ENCODE data around the gene DGKG.

Gene DGKG

GRCh38 chr3:186362988-186363387 is 954 bp upstream of the DGKG start:
- peaks cover 24% of the 10 kb centered on the region for H3K4me1 ChIP-seq (ENCODE audit: control insufficient read depth, insufficient read depth, low read length)
- H3K9ac ChIP-seq (ENCODE audit: low read depth, low read length) = no peak overlapping the region
- no peaks in the 10 kb centered on the region for H3K9me3 ChIP-seq (replicated peaks; ENCODE audit: low read length)
- no peak overlapping the region for H3K4me2 ChIP-seq (ENCODE audit: low read length)
- no peaks in the 10 kb centered on the region for H3K36me3 ChIP-seq (ENCODE audit: insufficient read depth, low read length)
- peaks cover 73% of the 10 kb centered on the region for H3K27me3 ChIP-seq (ENCODE audit: control insufficient read depth, insufficient read depth, low read length)
- no peak overlapping the region for H3K4me3 ChIP-seq (ENCODE audit: low read length)

GRCh38 chr3:186362537-186362842 is 456 bp upstream of the DGKG start:
- peaks cover 24% of the 10 kb centered on the region for H3K4me1 ChIP-seq (ENCODE audit: control insufficient read depth, insufficient read depth, low read length)
- H3K36me3 ChIP-seq (ENCODE audit: insufficient read depth, low read length) = no peaks in the 10 kb centered on the region
- peak overlapping the region; percentile 83 for H3K4me2 ChIP-seq (ENCODE audit: low read length)

GRCh38 chr3:186361246-186361761 is 730 bp downstream of the DGKG start:
- Histone ChIP-seq H3K27me3 (ENCODE audit: control insufficient read depth, insufficient read depth, low read length) (peaks cover 71% of the 10 kb centered on the region), H3K4me2 (ENCODE audit: low read length) (peak overlapping the region; percentile 83), H3K9me3 (replicated peaks; ENCODE audit: low read length) (no peaks in the 10 kb centered on the region), H3K4me1 (ENCODE audit: control insufficient read depth, insufficient read depth, low read length) (peaks cover 24% of the 10 kb centered on the region), H3K9ac (ENCODE audit: low read depth, low read length) (no peak overlapping the region), H3K4me3 (ENCODE audit: low read length) (peak overlapping the region; percentile 61), H3K36me3 (ENCODE audit: insufficient read depth, low read length) (no peaks in the 10 kb centered on the region)

More at GRCh38 chr3:186362537-186362842, 456 bp upstream of the DGKG start:
- Histone ChIP-seq H3K9ac (ENCODE audit: low read depth, low read length) (no peak overlapping the region), H3K9me3 (replicated peaks; ENCODE audit: low read length) (no peaks in the 10 kb centered on the region), H3K27me3 (ENCODE audit: control insufficient read depth, insufficient read depth, low read length) (peaks cover 72% of the 10 kb centered on the region), H3K4me3 (ENCODE audit: low read length) (peak overlapping the region; percentile 61)

GRCh38 chr3:186360779-186361178 is 1.3 kb downstream of the DGKG start:
- Histone ChIP-seq H3K9ac (ENCODE audit: low read depth, low read length) (no peak overlapping the region), H3K27me3 (ENCODE audit: control insufficient read depth, insufficient read depth, low read length) (peaks cover 69% of the 10 kb centered on the region), H3K4me1 (ENCODE audit: control insufficient read depth, insufficient read depth, low read length) (peaks cover 24% of the 10 kb centered on the region), H3K36me3 (ENCODE audit: insufficient read depth, low read length) (no peaks in the 10 kb centered on the region), H3K4me3 (ENCODE audit: low read length) (no peak overlapping the region), H3K9me3 (replicated peaks; ENCODE audit: low read length) (no peaks in the 10 kb centered on the region), H3K4me2 (ENCODE audit: low read length) (peak overlapping the region; percentile 83)

- Histone ChIP-seq H3K9ac (ENCODE audit: low read depth, low read length) (no peak overlapping the region), H3K27me3 (ENCODE audit: control insufficient read depth, insufficient read depth, low read length) (peaks cover 59% of the 10 kb centered on the region), H3K4me3 (ENCODE audit: low read length) (no peak overlapping the region), H3K36me3 (ENCODE audit: insufficient read depth, low read length) (no peaks in the 10 kb centered on the region), H3K4me2 (ENCODE audit: low read length) (no peak overlapping the region), H3K4me1 (ENCODE audit: control insufficient read depth, insufficient read depth, low read length) (peaks cover 24% of the 10 kb centered on the region), H3K9me3 (replicated peaks; ENCODE audit: low read length) (no peaks in the 10 kb centered on the region)
These were observed 3.0 kb downstream of the DGKG start for GRCh38 chr3:186359078-186359477.

GRCh38 chr3:186356152-186356551 is 5.9 kb downstream of the DGKG start:
- no peaks in the 10 kb centered on the region for H3K9me3 ChIP-seq (replicated peaks; ENCODE audit: low read length)
- peaks cover 36% of the 10 kb centered on the region for H3K27me3 ChIP-seq (ENCODE audit: control insufficient read depth, insufficient read depth, low read length)
- no peak overlapping the region for H3K4me3 ChIP-seq (ENCODE audit: low read length)
- H3K36me3 ChIP-seq (ENCODE audit: insufficient read depth, low read length) = no peaks in the 10 kb centered on the region
- no peak overlapping the region for H3K4me2 ChIP-seq (ENCODE audit: low read length)
- no peak overlapping the region for H3K9ac ChIP-seq (ENCODE audit: low read depth, low read length)
- H3K4me1 ChIP-seq (ENCODE audit: control insufficient read depth, insufficient read depth, low read length) = peaks cover 5% of the 10 kb centered on the region

GRCh38 chr3:186354100-186354499 is 7.9 kb downstream of the DGKG start:
- Histone ChIP-seq H3K4me1 (ENCODE audit: control insufficient read depth, insufficient read depth, low read length) (no peaks in the 10 kb centered on the region), H3K27me3 (ENCODE audit: control insufficient read depth, insufficient read depth, low read length) (peaks cover 24% of the 10 kb centered on the region), H3K4me2 (ENCODE audit: low read length) (no peak overlapping the region), H3K9ac (ENCODE audit: low read depth, low read length) (no peak overlapping the region), H3K9me3 (replicated peaks; ENCODE audit: low read length) (no peaks in the 10 kb centered on the region), H3K36me3 (ENCODE audit: insufficient read depth, low read length) (no peaks in the 10 kb centered on the region), H3K4me3 (ENCODE audit: low read length) (no peak overlapping the region)

GRCh38 chr3:186352369-186352768 is 9.7 kb downstream of the DGKG start:
- Histone ChIP-seq H3K4me3 (ENCODE audit: low read length) (no peak overlapping the region), H3K9ac (ENCODE audit: low read depth, low read length) (no peak overlapping the region), H3K36me3 (ENCODE audit: insufficient read depth, low read length) (no peaks in the 10 kb centered on the region), H3K4me1 (ENCODE audit: control insufficient read depth, insufficient read depth, low read length) (no peaks in the 10 kb centered on the region), H3K4me2 (ENCODE audit: low read length) (no peak overlapping the region), H3K27me3 (ENCODE audit: control insufficient read depth, insufficient read depth, low read length) (peaks cover 18% of the 10 kb centered on the region), H3K9me3 (replicated peaks; ENCODE audit: low read length) (no peaks in the 10 kb centered on the region)

- H3K4me1 ChIP-seq (ENCODE audit: control insufficient read depth, insufficient read depth, low read length) = no peaks in the 10 kb centered on the region
- no peak overlapping the region for H3K4me3 ChIP-seq (ENCODE audit: low read length)
- no peak overlapping the region for H3K4me2 ChIP-seq (ENCODE audit: low read length)
- no peaks in the 10 kb centered on the region for H3K36me3 ChIP-seq (ENCODE audit: insufficient read depth, low read length)
- no peak overlapping the region for H3K9ac ChIP-seq (ENCODE audit: low read depth, low read length)
- no peaks in the 10 kb centered on the region for H3K9me3 ChIP-seq (replicated peaks; ENCODE audit: low read length)
- H3K27me3 ChIP-seq (ENCODE audit: control insufficient read depth, insufficient read depth, low read length) = no peaks in the 10 kb centered on the region
These were observed 19.8 kb downstream of the DGKG start for GRCh38 chr3:186342197-186342596.

- Histone ChIP-seq H3K4me3 (ENCODE audit: low read length) (no peak overlapping the region), H3K36me3 (ENCODE audit: insufficient read depth, low read length) (no peaks in the 10 kb centered on the region), H3K4me1 (ENCODE audit: control insufficient read depth, insufficient read depth, low read length) (no peaks in the 10 kb centered on the region), H3K27me3 (ENCODE audit: control insufficient read depth, insufficient read depth, low read length) (peaks cover 3% of the 10 kb centered on the region), H3K4me2 (ENCODE audit: low read length) (no peak overlapping the region), H3K9ac (ENCODE audit: low read depth, low read length) (no peak overlapping the region), H3K9me3 (replicated peaks; ENCODE audit: low read length) (no peaks in the 10 kb centered on the region)
These were observed 21.8 kb downstream of the DGKG start for GRCh38 chr3:186340204-186340603.

GRCh38 chr3:186339180-186339918 is 22.7 kb downstream of the DGKG start:
- Histone ChIP-seq H3K4me1 (ENCODE audit: control insufficient read depth, insufficient read depth, low read length) (no peaks in the 10 kb centered on the region), H3K36me3 (ENCODE audit: insufficient read depth, low read length) (no peaks in the 10 kb centered on the region), H3K27me3 (ENCODE audit: control insufficient read depth, insufficient read depth, low read length) (peaks cover 3% of the 10 kb centered on the region), H3K4me3 (ENCODE audit: low read length) (no peak overlapping the region), H3K9me3 (replicated peaks; ENCODE audit: low read length) (no peaks in the 10 kb centered on the region), H3K4me2 (ENCODE audit: low read length) (no peak overlapping the region), H3K9ac (ENCODE audit: low read depth, low read length) (no peak overlapping the region)

GRCh38 chr3:186333256-186333655 is 28.8 kb downstream of the DGKG start:
- Histone ChIP-seq H3K4me2 (ENCODE audit: low read length) (no peak overlapping the region), H3K27me3 (ENCODE audit: control insufficient read depth, insufficient read depth, low read length) (peaks cover 27% of the 10 kb centered on the region), H3K9me3 (replicated peaks; ENCODE audit: low read length) (no peaks in the 10 kb centered on the region), H3K4me3 (ENCODE audit: low read length) (no peak overlapping the region), H3K9ac (ENCODE audit: low read depth, low read length) (no peak overlapping the region), H3K36me3 (ENCODE audit: insufficient read depth, low read length) (no peaks in the 10 kb centered on the region), H3K4me1 (ENCODE audit: control insufficient read depth, insufficient read depth, low read length) (no peaks in the 10 kb centered on the region)
